Astrocyte of the cerebellum (primary cell): ENCODE results near the gene ADAMTSL3.

Experiments
- DNase-seq: peaks from one replicate; pipeline ENCODE4 v3.0.0-alpha.2; 2011; ENCODE audit warnings: low read depth
- H3K4me3 ChIP-seq: 2 replicates; pipeline ENCODE4 v1.5.1; 2011; ENCODE audit warnings: mild to moderate bottlenecking, low read depth, low read length, moderate library complexity
- CTCF ChIP-seq: IDR thresholded peaks from 2 replicates; pipeline ENCODE4 v1.5.1; 2012; ENCODE audit warnings: low read length, low read depth, moderate library complexity, mild to moderate bottlenecking; ENCODE audit errors: missing control alignments
- in situ Hi-C: cut with HindIII; loops from 2 replicates; pipeline ENCODE4 v1.10.0; 2017; ENCODE audit warnings: low sequenced_read_pairs

Gene ADAMTSL3

GRCh38 chr15:84003791-84004503 is 350.0 kb downstream of the ADAMTSL3 start:
- no peak for DNase-seq
- H3K4me3 ChIP-seq: no peak overlapping the region
- in situ Hi-C loops: no loop called here
- no peak for TF ChIP-seq CTCF

GRCh38 chr15:84006421-84006820 is 352.5 kb downstream of the ADAMTSL3 start:
- no peak overlapping the region for H3K4me3 ChIP-seq
- no peak for DNase-seq
- no peak for TF ChIP-seq CTCF
- in situ Hi-C loops: no loop called here

GRCh38 chr15:84009616-84010015 is 355.7 kb downstream of the ADAMTSL3 start:
- no peak for TF ChIP-seq CTCF
- no peak overlapping the region for H3K4me3 ChIP-seq
- no peak for DNase-seq
- in situ Hi-C loops: no loop called here

GRCh38 chr15:84010246-84010645 is 356.3 kb downstream of the ADAMTSL3 start:
- H3K4me3 ChIP-seq: no peak overlapping the region
- in situ Hi-C loops: no loop called here
- TF ChIP-seq CTCF: no peak
- no peak for DNase-seq

- DNase-seq: no peak
- no peak for TF ChIP-seq CTCF
- no peak overlapping the region for H3K4me3 ChIP-seq
- in situ Hi-C loops: no loop called here
Observed at GRCh38 chr15:84016371-84016770, 362.4 kb downstream of the ADAMTSL3 start.

- no peak for TF ChIP-seq CTCF
Observed at GRCh38 chr15:84022516-84022915, 368.6 kb downstream of the ADAMTSL3 start.

GRCh38 chr15:84023636-84024035 is 369.7 kb downstream of the ADAMTSL3 start:
- no peak for DNase-seq
- TF ChIP-seq CTCF: peak; percentile 38
- no peak overlapping the region for H3K4me3 ChIP-seq
- in situ Hi-C loops: no loop called here

More at GRCh38 chr15:84022516-84022915, 368.6 kb downstream of the ADAMTSL3 start:
- no peak overlapping the region for H3K4me3 ChIP-seq
- no peak for DNase-seq
- in situ Hi-C loops: no loop called here
